ENCODE data around the gene DXO. TPM values are rescaled to one million over a fixed set of nuclear protein-coding genes. Genes with fewer than 3 reads are reported as not detected.
"Not testable (repeated sequence)": the region's sequence is repeated elsewhere in the genome, so short reads cannot be mapped to it uniquely, and the experiment has no call there.

DXO gene
- total and polyA plus RNA-seq, 2 of the 13 experiments (the other 11 are each of a cell fraction or from before 2014, with no cell fraction given): 18.6 to 26.2 TPM

DNA sequence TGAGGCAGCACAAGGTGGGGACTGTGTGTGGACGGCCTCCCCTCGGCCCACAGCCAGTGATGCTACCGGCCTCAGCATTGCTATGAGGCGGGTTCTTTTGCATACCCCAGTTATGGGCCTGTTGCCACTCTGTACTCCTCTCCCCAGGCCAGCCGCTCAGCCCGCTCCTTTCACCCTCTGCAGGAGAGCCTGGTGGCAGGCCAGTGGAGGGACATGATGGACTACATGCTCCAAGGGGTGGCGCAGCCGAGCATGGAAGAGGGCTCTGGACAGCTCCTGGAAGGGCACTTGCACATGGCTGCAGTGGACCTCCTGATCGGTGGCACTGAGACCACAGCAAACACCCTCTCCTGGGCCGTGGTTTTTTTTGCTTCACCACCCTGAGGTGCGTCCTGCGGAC lies 35.1 kb upstream of the DXO start:
- H3K79me2 ChIP-seq (ENCODE audit: insufficient read depth, low read length); CTCF ChIA-PET (ENCODE audit: low intra/inter-chr PET ratio, low total read pairs); H3K4me3 ChIP-seq (replicated peaks in 1 of 3; ENCODE audit: insufficient read depth in 1 of 3, low read depth in 2 of 3, low read length in 3 of 3); H3K27me3 ChIP-seq (ENCODE audit: control insufficient read depth in 1 of 2, insufficient read depth in 2 of 2, low read length in 2 of 2); in situ Hi-C loops (cut with HindIII; ENCODE audit: extremely low pct_ligation_motif_present, low pct_unique_long_range_greater_than_20kb); BruUV-seq (replicated peaks); FAIRE-seq; H4K20me1 ChIP-seq (ENCODE audit: insufficient read depth, low read length); H3K36me3 ChIP-seq (replicated peaks in 1 of 2; ENCODE audit: control insufficient read depth in 1 of 2, insufficient read depth in 2 of 2, low read length in 2 of 2); POLR2A ChIA-PET; H3K9me3 ChIP-seq (ENCODE audit: low read length); H3K9ac ChIP-seq (ENCODE audit: insufficient read depth, low read depth, low read length); H2AFZ ChIP-seq (ENCODE audit: low read length); H3K27ac ChIP-seq (ENCODE audit: extremely low read length, insufficient read depth, low read length); intact Hi-C loops (cut with micrococcal nuclease; ENCODE audit: unreplicated experiment): not testable (repeated sequence)
- WGBS (ENCODE audit: low lambda C conversion rate): 70% methylated on average over 12 of the region's 12 CpGs
- DNase-seq (ENCODE audit: low spot score) (peak; percentile 20), ATAC-seq (peak; percentile 54)
- peak overlapping the region; percentile 18; the same call in 1 of the 2 replicates for H3K4me2 ChIP-seq (ENCODE audit: low read depth, low read length)
- peaks cover 35% of the 10 kb centered on the region for H3K4me1 ChIP-seq (ENCODE audit: insufficient read depth, low read length)

DNA sequence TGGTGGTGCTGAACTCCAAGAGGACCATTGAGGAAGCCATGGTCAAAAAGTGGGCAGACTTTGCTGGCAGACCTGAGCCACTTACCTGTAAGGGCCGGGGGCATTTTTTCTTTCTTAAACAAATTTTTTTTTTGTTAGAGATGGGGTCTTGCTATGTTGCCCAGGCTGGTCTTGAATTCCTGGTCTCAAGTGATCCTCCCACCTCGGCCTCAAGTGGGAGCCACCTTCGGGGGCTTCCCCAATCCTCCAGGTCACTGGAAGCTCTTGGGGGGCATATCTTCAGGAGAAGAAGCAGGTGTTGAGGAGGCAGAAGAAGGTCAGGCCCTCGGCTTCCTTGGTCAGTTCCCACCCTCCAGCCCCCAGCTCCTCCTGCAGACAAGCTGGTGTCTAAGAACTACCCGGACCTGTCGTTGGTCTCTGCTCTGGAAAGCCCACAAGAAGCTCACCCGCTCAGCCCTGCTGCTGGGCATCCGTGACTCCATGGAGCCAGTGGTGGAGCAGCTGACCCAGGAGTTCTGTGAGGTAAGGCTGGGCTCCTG lies 34.1 kb upstream of the DXO start:
- ATAC-seq; intact Hi-C loops (cut with micrococcal nuclease; ENCODE audit: unreplicated experiment); BruUV-seq (replicated peaks); FAIRE-seq; H2AFZ ChIP-seq (ENCODE audit: low read length); H3K36me3 ChIP-seq (replicated peaks in 1 of 2; ENCODE audit: control insufficient read depth in 1 of 2, insufficient read depth in 2 of 2, low read length in 2 of 2); H3K9ac ChIP-seq (ENCODE audit: insufficient read depth, low read depth, low read length); H3K79me2 ChIP-seq (ENCODE audit: insufficient read depth, low read length); CTCF ChIA-PET (ENCODE audit: low intra/inter-chr PET ratio, low total read pairs); H3K4me2 ChIP-seq (ENCODE audit: low read depth, low read length); in situ Hi-C loops (cut with HindIII; ENCODE audit: extremely low pct_ligation_motif_present, low pct_unique_long_range_greater_than_20kb); H3K9me3 ChIP-seq (ENCODE audit: low read length); H3K27ac ChIP-seq (ENCODE audit: extremely low read length, insufficient read depth, low read length); H3K4me3 ChIP-seq (replicated peaks in 1 of 3; ENCODE audit: insufficient read depth in 1 of 3, low read depth in 2 of 3, low read length in 3 of 3); H4K20me1 ChIP-seq (ENCODE audit: insufficient read depth, low read length); H3K27me3 ChIP-seq (ENCODE audit: control insufficient read depth in 1 of 2, insufficient read depth in 2 of 2, low read length in 2 of 2): not testable (repeated sequence)
- peak; percentile 46; the same call in 1 of the 2 replicates for TF ChIP-seq POLR2G (IDR thresholded peaks at IDR 0.05; ENCODE audit: low read depth, low read length)
- TF ChIP-seq RXRA (CRISPR knock-in tag; IDR thresholded peaks at IDR 0.05): 0 out of 2 replicates have a peak, but pooled peaks have one; percentile 19
- TF ChIP-seq ZNF121 (CRISPR knock-in tag; IDR thresholded peaks at IDR 0.05): peak; percentile 87
- peaks cover 34% of the 10 kb centered on the region for H3K4me1 ChIP-seq (ENCODE audit: insufficient read depth, low read length)
- DNase-seq (ENCODE audit: low spot score): peak; percentile 3
- POLR2A ChIA-PET: interaction anchor here (0.6 kb wide), 1 partner anchor 965 kb away, joined by 4 read pairs; no protein-coding TSS in a partner anchor
- WGBS (ENCODE audit: low lambda C conversion rate): 69% methylated on average over 5 of the region's 8 CpGs

DNA sequence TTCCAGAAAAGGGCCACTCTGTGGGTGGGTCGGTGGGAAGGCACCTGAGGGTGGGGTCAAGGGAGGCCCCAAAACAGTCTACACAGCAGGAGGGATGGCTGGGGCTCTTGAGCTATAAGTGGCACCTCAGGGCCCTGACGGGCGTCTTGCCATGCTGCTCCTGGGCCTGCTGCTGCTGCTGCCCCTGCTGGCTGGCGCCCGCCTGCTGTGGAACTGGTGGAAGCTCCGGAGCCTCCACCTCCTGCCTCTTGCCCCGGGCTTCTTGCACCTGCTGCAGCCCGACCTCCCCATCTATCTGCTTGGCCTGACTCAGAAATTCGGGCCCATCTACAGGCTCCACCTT lies 33.6 kb upstream of the DXO start:
- FAIRE-seq; H3K36me3 ChIP-seq (replicated peaks in 1 of 2; ENCODE audit: control insufficient read depth in 1 of 2, insufficient read depth in 2 of 2, low read length in 2 of 2): not testable (repeated sequence)
- WGBS (ENCODE audit: low lambda C conversion rate): 95% methylated on average over 5 of the region's 9 CpGs

More for the DNA sequence above, 33.6 kb upstream of the DXO start:
- H3K27ac ChIP-seq (ENCODE audit: extremely low read length, insufficient read depth, low read length); POLR2A ChIA-PET; DNase-seq (ENCODE audit: low spot score); H3K9ac ChIP-seq (ENCODE audit: insufficient read depth, low read depth, low read length); H2AFZ ChIP-seq (ENCODE audit: low read length); H3K4me3 ChIP-seq (replicated peaks in 1 of 3; ENCODE audit: insufficient read depth in 1 of 3, low read depth in 2 of 3, low read length in 3 of 3); in situ Hi-C loops (cut with HindIII; ENCODE audit: extremely low pct_ligation_motif_present, low pct_unique_long_range_greater_than_20kb); H3K9me3 ChIP-seq (ENCODE audit: low read length); BruUV-seq (replicated peaks); H3K79me2 ChIP-seq (ENCODE audit: insufficient read depth, low read length); H3K27me3 ChIP-seq (ENCODE audit: control insufficient read depth in 1 of 2, insufficient read depth in 2 of 2, low read length in 2 of 2); intact Hi-C loops (cut with micrococcal nuclease; ENCODE audit: unreplicated experiment); ATAC-seq; CTCF ChIA-PET (ENCODE audit: low intra/inter-chr PET ratio, low total read pairs); H3K4me2 ChIP-seq (ENCODE audit: low read depth, low read length); H4K20me1 ChIP-seq (ENCODE audit: insufficient read depth, low read length): not testable (repeated sequence)
- H3K4me1 ChIP-seq (ENCODE audit: insufficient read depth, low read length): peaks cover 31% of the 10 kb centered on the region

All from HepG2 (cell line).